ENCODE results near the gene C17orf113.

C17orf113 gene

DNA sequence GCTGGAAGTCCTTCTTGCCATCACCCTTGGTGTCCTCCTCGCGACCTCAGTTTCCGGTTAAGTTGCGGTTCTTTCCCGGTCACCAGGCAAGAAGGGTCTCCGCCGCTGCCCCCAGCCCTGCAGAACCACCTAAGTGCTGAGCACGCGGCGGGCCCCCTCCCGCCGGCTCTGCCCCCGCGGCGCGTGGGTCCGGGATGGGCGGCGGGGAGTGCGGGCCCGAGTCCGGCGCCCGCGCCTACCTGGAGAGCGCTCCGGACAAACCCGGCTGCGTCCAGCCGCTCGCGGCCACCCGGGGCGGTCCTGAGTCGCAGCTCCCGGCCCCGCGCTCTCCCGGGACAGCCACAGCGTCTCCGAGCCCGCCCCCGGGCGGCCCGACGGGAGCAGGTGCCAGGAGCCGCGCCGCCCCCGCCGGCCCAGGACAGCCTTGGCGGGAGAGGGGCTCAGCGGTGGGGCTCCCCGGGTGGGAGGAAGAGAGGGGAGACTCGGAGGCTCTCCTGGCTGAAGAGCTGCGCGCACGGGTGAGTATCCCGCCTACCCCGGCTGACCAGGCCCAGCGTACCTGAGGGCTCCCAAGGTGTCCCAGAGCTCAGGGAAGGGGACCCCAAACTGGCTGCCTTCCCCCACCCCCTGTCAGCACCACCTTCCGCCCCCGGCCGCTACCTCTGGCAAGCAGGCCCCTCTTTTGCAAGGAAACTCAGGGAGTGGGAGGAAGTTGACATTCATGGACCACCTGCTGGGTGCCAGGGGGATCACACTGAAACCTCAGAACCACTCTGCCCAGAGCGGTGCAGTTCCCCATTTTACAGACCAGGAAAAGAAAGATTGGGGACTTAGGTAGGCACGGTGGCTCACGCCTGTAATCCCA lies 22.2 kb upstream of the C17orf113 start:
- no peak for DNase-seq

DNA sequence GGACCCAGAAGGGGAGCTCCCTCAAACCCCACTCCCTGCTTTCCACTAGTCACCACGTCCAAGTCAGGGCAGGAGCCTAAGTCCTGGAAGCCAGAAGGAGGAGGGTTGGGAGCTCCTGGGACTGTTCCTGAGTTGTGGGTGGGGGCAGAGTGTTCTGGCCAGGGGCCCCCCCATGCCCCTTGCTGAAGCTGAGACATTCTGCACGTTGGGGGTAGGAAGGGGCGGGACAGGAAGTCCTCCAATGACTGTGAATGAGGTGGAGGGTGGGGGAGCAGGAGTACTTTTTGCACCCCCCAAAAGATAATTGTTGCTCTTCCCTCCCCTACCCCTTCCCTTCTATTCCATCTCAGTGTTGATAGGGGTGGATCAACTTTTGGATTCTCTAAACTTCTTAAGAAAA lies 21.4 kb upstream of the C17orf113 start:
- DNase-seq, result no peak

DNA sequence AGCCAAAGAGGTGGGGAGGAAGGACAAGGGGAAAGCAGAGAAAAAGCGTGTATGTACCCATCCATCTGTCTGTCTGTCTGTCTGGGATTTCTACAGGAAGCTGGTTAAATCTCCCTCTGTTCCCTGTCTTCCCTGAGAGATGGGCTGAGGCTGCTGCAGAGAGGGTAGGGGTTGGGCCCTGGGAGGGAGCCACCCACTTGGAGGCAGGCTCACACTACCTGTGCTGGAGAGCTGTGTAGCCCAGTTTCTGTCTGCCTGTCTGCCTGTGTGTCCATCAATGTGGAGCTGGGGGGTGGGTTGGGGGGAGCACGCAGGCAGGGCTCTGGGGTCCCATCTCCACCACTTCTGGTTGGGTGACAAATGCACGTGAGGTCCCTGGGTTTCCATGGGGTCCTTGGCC lies 18.6 kb upstream of the C17orf113 start:
- DNase-seq, result no peak

DNA sequence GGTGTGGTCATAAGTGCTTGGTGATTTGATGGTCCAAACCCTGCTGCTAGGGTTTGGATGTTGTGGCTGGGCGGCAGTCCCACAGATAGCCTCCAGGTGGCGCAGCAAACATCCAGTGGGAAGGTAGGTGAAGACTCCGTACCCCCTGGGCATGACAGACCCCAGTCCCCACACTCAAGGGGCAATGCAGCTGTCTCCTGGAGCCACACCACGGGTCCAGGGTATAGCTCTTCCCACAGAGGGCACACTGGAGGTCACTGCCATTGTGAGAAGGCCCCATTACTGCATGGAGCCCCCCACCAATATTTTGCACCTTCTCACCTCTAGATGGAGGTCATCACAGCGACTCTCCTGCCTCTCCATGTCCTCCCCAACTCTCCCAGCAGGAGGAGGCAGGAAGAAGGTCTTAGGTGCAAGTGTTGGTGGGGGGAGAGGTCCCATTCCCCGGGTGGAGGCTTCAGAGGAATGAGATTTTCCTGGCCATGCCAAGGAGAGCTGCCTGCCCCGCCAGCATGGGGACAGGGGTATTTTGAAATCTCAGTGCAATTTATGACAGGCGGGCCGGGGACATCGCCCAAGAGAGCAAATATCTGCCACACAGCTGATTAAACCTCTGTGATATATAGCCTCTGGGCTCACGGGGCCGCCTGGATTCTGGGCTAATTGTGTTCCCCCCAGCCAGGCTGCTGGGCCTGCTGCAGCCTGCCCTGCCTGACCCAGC lies 17.1 kb upstream of the C17orf113 start:
- DNase-seq, result peak; percentile 59 to 61

DNA sequence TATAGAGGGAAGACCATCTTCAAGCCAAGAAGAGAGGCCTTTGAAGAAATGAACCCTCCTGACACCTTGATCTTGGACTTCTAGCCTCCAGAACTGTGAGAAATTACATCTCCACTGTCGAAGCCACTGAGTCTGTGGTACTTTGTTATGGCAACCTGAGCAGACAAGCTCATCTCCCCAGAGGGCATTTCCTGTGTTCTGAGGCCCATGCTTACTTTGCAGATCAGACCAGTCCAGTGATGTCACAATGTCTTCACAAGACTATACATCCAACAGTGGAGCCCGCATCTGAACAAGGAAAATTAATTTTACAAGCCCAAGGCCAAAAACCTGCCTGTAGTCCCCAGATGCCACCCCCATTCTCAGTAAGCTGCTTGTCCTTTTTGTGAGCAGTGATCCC lies 14.8 kb upstream of the C17orf113 start:
- no peak for DNase-seq

DNA sequence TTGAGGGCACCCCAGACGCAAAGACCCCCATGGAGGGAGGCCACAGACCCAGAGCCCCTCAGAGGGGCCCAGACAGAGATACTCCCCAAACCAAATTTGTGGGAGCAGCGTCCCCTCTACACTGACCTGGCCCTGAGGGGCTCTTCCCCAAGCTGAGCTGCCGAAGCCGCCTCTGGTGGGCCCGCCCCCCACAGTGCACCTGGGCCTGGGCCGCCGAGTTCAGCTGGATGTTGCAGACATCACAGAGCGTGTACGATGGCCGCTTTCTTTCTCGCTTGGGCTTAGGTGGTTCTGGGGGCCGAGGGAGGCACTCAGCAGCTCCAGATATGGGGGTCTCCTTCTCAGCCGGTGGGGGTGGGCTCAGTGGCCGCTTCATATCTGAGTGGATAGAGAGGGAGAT lies 12.3 kb upstream of the C17orf113 start:
- DNase-seq, result no peak

DNA sequence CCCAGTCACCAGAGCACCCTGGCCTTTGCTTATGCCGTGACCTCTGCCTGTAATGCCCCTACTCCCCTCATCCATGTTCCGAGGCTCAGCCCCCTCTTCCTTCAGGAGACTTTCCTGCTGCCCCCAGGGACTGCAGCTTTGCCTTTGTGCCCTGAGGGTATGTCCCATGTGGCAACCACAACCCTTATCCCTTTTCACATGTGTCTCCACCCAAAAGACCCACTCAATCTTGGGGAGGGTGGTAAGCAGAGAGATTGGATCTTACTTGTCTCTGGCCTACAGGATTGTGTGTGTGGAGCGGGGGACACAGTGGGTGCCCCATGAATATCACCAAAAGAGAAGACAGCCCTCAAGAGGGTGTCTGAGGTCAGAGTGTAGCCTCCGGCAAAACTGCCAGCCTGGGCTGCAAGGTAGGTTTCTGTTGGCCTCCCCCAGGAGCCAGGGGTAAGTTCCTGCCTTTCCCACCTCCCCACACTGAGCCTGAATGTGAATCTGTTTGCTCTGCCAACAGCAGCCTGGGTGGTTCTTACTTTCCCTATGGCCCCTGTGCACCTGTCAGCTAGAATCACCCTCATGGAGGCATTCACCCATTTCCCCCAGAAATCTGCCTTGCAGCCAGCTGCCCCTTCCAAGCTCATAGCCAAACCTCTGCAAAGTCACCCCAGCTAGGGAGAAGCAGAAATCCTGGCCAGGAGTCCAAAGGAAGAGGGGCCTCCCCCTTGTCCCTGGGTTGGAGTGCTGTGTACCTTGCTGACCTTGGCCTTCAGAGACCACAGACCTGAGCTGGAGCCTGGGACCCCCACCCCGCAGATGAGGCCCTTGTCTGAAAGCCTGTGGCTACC lies 11.5 kb upstream of the C17orf113 start:
- DNase-seq, result no peak

DNA sequence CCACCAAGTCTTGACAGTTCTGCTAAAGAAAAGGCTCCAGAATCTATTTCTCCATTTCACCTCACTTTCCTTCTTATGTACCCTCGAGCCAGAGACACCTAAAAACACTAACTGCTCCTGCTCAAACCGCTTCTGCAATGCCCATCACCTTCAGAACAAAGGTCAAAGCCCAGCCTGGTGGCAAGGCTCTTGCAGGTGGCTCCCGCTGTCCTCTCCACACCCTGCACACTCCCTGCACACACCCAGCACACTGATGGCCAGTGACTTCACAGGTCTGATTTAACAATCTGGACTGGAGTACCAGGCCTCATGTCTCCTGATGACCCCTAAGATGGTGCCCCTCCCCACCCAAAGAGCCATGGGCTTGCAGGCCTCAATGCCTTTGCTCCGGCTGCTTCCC lies 9.8 kb upstream of the C17orf113 start:
- no peak for DNase-seq

DNA sequence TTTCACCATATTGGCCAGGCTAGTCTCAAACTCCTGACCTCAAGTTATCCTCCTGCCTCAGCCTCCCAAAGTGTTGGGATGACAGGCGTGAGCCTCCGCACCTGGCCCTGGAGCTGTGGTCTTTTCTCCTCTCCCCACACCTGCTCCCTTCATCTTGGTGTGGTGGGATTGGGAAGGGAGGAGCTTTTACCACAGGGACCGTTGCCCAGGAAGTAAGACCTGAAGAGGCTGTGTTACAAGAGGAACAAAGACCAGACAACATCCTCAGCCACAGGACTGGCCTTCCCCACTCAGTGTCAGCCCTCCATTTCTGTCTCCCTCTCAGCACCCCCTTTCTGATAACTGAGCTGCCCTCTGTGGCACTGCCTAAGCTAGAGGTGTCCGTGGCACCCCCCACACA lies 9.4 kb upstream of the C17orf113 start:
- no peak for DNase-seq

DNA sequence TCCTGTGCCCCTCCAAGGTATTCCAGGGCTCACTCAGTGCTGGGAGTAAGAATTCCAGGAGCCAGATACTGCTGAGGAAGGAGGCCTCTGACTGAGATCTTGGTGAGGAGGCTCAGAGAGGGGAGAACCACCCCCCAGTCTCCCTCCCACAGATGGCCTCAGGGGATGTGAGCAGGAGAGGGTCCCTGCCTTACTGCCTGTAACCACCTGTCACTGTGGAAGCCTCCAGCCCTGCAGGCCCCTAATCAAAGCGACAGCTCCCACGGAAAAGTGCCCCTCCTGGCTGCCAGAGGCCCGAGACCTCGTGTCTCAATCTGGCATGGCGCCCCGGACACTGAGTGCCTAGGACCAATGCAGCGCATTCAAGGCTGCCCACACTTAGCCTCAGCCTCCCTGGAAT lies 7.7 kb upstream of the C17orf113 start:
- DNase-seq, result no peak

DNA sequence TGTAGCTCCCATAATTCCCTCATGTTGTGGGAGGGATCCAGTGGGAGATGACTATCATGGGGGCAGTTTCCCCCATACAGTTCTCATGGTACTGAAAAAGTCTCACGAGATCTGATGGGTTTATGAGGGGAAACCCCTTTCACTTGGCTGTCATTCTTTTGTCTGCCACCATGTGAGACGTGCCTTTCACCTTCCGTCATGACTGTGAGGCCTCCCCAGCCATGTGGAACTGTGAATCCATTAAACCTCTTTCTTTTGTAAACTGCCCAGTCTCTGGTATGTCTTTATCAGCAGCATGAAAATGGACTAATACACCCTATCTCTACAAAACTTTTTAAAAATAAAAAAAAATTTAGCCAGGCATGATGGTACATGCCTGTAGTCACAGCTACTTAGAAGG lies 6.2 kb upstream of the C17orf113 start:
- no peak for DNase-seq

DNA sequence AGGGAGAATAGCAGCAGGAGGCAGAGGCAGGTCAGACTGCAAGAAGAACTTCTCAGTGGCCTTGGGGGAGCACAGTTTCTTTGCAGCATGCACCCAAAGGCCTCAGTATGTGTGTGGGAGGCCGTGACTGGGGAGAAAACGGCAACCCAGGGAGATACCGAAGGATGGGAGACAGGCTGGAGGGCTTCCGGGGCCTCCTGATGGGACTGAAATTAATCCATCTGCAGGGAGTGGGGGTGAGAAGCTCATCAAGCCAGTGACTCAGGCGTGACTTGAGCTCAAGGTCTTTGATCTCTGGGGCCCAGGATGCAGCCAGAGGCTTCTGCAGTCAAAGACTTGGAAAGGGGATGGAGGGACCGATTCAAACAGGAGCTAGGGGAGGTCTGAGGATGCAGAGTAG lies 5.1 kb upstream of the C17orf113 start:
- DNase-seq, result no peak

DNA sequence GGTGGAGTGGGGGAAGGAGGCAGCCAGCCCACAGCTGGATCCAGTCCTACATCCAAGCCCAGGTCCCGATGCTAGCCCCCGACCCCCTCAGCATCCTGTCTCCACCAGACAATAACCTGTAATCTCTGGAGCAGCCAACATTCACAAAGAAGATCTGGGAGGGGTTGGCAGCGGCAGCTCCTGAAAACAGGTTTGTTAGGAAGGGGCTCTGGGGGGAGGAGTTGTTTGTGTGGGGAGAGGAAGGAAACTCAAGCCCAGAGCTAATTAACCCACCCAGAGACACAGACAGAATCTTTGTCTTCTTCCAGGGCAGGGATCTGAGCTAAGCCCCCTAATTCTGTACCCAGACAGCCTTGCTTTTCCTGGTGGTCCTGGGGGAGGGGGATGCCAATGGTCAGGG lies 4.6 kb upstream of the C17orf113 start:
- DNase-seq, result no peak

DNA sequence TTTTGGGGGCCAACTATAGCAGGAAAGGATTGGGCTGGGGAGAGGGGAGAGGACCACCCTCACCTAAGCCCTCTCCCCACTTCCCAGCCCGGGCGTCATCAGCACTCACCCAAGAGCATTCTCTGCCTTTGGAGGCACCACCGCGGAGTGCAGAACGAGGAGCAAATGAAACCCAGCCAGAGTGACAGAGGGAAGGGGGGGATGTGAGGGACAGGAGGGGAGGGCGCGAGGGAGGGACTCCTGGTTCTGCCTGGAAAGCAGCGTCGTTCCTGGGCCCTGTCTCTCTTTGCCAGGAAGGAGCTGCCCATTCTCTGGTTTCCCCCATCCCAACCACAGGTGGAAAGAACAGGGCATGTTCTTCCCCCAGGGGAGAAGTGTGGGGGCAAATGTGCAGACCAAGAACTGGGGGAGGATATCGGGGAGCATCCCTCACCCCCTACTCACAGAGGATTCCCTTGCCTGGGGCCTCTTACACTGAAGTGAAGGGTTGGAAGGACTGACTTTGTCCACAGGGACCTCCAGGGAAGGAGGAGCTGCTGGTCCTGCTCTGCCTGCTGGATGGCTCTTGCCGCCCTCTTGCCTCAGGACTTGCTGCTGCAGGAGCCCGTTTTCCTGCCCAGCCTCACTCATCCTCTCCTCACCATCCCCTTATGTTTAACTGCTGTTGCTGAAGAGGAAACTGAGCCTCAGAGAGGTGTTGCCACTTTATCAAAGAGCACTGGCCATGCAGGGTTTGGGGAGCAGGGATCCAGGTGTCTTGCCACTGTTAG lies 3.5 kb upstream of the C17orf113 start:
- no peak for DNase-seq

DNA sequence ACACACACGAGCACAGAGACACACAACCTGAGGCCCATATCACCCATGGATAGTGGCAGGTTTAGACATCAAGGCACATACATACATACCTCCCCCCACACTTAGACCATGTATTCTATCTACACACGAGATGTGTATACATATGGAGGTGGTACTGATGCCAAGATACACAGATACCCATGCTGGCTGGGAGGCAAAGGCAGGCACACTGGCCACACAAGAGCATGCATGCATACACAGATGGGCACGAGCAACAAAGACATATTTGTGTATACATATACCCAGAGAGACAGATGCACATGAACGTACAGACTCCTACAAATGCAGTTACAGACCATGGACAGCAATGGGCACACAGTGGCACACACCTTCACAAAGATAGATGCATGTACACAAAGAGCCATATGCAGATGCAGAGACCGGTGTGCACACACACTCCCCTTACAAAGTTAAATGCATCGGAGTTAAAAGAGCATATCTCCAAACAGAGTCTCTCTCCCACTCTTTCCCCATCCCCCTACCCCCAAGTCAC lies 2.0 kb upstream of the C17orf113 start:
- no peak for DNase-seq

DNA sequence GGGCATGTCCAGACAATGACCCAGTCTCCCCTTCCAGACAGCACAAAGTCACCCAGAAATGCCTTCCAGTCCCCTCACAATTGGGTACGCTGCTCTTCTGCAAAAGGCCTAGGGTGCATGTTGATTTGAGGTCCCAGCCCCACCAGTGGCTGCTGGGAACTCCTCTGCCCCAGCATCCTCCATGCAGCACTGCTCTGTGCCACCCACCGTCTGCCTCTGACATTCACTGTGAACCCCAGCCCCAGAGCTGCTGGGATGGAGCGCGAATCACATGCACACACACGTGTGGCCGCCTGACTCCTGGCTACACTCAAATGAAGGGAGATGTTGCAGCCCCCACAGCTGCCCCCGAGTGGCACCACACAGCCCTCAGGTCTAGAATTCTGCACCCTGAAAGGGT lies 1.2 kb upstream of the C17orf113 start:
- DNase-seq, result no peak

DNA sequence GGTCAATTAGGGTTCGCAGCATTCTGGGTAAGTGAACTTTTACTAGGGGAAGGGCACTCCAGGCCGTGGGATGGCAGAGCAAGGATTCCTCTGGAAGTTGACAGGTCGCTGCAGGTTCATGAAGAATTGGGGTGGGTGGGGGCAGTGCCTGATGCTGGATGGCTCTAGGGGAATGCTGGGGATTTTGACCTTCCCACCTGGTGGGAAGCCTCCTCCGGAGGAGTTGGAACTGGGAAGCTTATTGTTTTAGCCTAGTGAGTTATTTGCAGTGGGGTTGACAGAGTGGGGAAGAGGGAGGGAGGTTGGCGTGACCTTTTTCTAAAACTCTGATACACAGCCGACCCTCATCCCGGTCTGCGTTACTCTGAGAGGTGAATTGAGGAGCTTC lies 606 bp upstream of the C17orf113 start:
- no peak for DNase-seq

DNA sequence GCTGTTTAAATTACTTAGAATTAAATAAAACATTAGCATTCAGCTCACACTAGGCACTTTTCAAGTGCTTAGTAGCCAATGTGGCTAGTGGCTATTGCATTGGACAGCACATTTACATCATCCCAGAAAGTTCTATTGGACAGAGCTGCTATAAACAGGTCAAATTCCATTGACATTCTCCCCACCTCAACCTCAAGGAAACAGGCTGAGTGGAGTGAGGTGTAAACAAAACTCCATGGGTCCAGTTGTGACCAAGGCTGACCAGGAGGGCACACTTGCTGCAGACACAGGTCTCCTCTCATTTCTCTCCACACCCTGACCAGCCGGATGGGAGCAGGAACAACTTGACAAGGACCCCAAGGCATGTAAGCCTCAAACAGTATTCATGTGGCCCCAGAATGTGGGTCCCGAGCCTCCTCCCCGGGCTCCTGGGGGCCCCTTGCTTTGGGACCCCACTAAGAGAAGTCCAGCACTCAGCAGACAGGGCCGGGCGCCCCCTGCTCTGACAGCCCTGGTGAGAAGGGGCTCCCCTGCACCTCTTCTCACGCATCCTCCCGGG lies 488 bp downstream of the C17orf113 start:
- no peak for DNase-seq

DNA sequence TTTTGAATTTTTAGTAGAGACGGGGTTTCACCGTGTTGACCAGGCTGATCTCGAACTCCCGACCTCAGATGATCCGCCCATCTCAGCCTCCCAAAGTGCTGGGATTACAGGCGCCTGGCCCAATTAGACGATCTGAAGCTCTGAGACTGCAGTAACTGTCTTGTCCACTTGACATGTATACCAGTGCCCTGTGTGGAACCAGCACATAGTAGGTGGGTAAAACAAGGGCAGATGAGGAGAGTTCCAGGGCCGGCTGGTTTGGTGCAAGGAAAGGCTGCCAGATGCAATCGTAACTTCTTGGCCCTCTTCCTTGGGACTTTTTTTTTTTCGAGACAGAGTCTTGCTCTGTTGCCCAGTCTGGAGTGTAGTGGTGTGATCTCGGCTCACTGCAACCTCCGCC lies 3.1 kb downstream of the C17orf113 start:
- DNase-seq, result no peak

DNA sequence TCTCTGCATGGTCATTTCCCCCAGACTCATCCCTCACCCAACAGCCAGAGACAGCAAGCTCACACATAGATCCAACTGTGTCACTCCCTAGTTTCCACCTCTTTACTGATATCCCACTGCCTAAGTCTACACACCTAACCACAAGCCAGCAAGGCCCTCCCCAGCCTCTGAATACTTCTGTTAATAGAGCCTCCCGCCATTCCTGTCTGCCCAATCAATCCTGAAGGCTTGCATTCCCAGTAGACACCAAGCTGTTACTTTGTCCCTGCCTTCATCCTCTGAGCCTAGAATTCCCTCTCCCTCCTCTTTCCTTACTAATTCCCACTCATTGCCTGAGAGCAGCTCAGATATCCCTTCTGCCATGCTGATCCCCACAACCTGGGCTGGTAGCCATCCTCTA lies 4.7 kb downstream of the C17orf113 start:
- DNase-seq, result no peak

DNA sequence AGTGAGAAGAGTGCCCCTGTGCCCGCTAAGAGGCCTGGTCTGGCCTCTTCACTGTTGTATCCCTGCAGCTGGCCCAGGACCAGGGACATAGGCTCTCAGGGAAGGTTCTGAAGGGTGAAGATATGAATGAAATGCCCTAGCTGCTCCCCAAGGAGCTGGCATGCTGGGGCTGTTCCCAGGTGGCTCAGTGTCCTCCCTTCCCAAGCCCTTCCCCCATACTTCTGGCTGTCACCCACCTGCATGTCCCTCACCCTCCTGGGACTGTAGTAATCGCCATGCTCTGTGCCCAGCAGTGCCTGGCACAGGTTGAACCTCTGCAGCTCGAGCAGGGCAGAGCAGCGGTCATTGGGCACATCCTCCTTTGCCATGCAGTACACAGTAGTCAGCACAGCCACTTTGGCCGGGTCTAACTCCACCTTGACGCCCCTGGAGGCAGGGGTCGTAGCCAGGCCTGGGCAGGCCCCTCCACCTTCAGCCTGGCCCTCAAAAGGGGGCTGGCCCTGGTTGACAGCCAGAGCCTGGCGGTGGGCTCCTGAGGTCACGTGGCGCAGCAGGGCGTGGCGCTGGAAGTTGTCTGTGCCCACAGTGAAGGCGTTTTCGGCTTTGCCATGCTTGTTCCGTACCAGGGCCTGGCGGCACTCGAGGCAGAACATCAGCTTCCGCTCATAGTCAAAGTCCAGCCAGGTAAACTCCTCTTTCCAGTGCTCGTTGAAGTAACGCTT lies 7.6 kb downstream of the C17orf113 start:
- DNase-seq, result no peak
